Measurements from ENCODE around the gene SLC35F5.
"Not testable (repeated sequence)": the region's sequence is repeated elsewhere in the genome, so short reads cannot be mapped to it uniquely, and the experiment has no call there.

SLC35F5 gene

DNA sequence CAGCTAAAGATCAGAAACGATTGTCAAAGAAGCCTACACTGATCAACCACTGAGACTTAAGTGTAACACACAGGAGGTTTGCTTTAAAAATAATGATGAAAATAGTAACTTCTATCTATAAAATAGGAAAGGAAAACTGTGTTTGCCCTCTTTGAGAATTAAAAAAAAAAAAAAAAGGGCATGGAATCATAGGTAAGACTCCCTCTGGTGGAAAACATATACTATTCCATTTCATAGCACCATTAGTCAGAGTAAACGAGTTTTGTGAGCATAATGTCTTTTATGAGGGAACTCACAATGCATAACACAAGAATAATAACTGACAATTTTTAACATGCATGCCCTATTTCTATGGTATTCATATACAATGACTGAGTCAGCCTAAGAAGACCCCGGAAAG is 36.3 kb downstream of the SLC35F5 start:
- Histone ChIP-seq H3K4me1 (ENCODE audit: control insufficient read depth in 1 of 2, insufficient read depth in 2 of 2, low read length in 2 of 2) (no peaks in the 10 kb centered on the region), H3K9me3 (ENCODE audit: control insufficient read depth in 1 of 2, low read length in 2 of 2) (no peaks in the 10 kb centered on the region), H3K27me3 (ENCODE audit: control insufficient read depth in 1 of 2, insufficient read depth in 2 of 2, low read length in 2 of 2) (no peaks in the 10 kb centered on the region), H3K27ac (ENCODE audit: low read depth, low read length) (no peak overlapping the region), H3K36me3 (ENCODE audit: control insufficient read depth in 1 of 2, insufficient read depth in 2 of 2, low read length in 2 of 2) (peaks cover 18 to 26% of the 10 kb centered on the region in 2 donors), H3K9ac (ENCODE audit: low read depth in 1 of 2, low read length in 2 of 2) (no peak overlapping the region), H3K4me3 (ENCODE audit: low read depth in 1 of 2, low read length in 2 of 2) (no peak overlapping the region)

- Histone ChIP-seq H3K4me3 (ENCODE audit: low read depth in 1 of 2, low read length in 2 of 2) (no peak overlapping the region), H3K27ac (ENCODE audit: low read depth, low read length) (no peak overlapping the region), H3K4me1 (ENCODE audit: control insufficient read depth in 1 of 2, insufficient read depth in 2 of 2, low read length in 2 of 2) (no peaks in the 10 kb centered on the region), H3K36me3 (ENCODE audit: control insufficient read depth in 1 of 2, insufficient read depth in 2 of 2, low read length in 2 of 2) (peaks cover 12 to 25% of the 10 kb centered on the region in 2 donors), H3K9me3 (ENCODE audit: control insufficient read depth in 1 of 2, low read length in 2 of 2) (no peaks in the 10 kb centered on the region), H3K9ac (ENCODE audit: low read depth in 1 of 2, low read length in 2 of 2) (no peak overlapping the region), H3K27me3 (ENCODE audit: control insufficient read depth in 1 of 2, insufficient read depth in 2 of 2, low read length in 2 of 2) (no peaks in the 10 kb centered on the region)
These were observed 40.2 kb downstream of the SLC35F5 start for GRCh38 chr2:113716291-113716690.

DNA sequence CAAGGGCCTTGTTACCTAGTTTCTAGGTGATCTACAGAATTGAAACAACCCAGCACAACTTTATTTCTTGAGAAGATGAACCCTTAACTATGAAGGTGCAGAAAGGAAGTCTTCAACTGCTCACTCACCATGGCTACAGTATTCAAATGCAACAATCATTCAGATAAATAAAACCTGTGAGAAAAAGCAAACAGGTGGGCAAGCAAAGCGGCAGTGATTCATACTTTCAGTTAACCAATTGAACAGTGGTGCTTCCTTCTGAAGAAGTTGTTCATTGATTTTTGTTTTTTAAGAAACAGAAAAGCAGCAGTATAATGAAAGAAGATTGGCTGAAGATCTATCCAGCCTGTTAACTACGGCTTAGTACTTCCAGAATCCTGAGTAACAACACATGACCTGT is 43.5 kb downstream of the SLC35F5 start:
- H3K9ac ChIP-seq (ENCODE audit: low read depth in 1 of 2, low read length in 2 of 2), result no peak overlapping the region
- H3K27me3 ChIP-seq (ENCODE audit: control insufficient read depth in 1 of 2, insufficient read depth in 2 of 2, low read length in 2 of 2), result no peaks in the 10 kb centered on the region
- no peak overlapping the region for H3K27ac ChIP-seq (ENCODE audit: low read depth, low read length)
- H3K4me1 ChIP-seq (ENCODE audit: control insufficient read depth in 1 of 2, insufficient read depth in 2 of 2, low read length in 2 of 2), result no peaks in the 10 kb centered on the region
- peaks cover 6 to 22% of the 10 kb centered on the region in 2 donors for H3K36me3 ChIP-seq (ENCODE audit: control insufficient read depth in 1 of 2, insufficient read depth in 2 of 2, low read length in 2 of 2)
- no peaks in the 10 kb centered on the region for H3K9me3 ChIP-seq (ENCODE audit: control insufficient read depth in 1 of 2, low read length in 2 of 2)
- H3K4me3 ChIP-seq (ENCODE audit: low read depth in 1 of 2, low read length in 2 of 2), result no peak overlapping the region

DNA sequence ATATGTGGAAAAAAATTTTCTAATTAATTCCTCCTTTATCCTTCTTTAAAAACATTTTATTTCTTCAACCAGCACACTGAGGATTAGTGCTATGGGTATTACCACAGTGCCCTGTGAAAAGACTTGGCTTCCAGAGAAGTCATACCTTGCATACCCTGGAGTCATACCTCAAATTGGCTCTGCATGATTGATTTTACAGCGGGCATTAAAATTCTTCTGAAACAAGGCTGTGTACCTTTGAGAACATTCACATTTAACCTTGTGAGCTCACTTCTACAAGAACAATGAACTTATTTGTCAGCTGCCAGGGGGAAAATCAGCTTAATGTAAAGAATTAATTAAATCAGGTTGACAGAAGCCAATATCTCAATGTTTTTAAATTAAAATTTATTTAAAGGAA is 44.6 kb downstream of the SLC35F5 start:
- H3K4me3 ChIP-seq (ENCODE audit: low read depth in 1 of 2, low read length in 2 of 2), result no peak overlapping the region
- no peak overlapping the region for H3K9ac ChIP-seq (ENCODE audit: low read depth in 1 of 2, low read length in 2 of 2)
- H3K27ac ChIP-seq (ENCODE audit: low read depth, low read length), result no peak overlapping the region
- H3K36me3 ChIP-seq (ENCODE audit: control insufficient read depth in 1 of 2, insufficient read depth in 2 of 2, low read length in 2 of 2), result peaks cover 3 to 16% of the 10 kb centered on the region in 2 donors
- no peaks in the 10 kb centered on the region for H3K9me3 ChIP-seq (ENCODE audit: control insufficient read depth in 1 of 2, low read length in 2 of 2)
- no peaks in the 10 kb centered on the region for H3K27me3 ChIP-seq (ENCODE audit: control insufficient read depth in 1 of 2, insufficient read depth in 2 of 2, low read length in 2 of 2)
- no peaks in the 10 kb centered on the region for H3K4me1 ChIP-seq (ENCODE audit: control insufficient read depth in 1 of 2, insufficient read depth in 2 of 2, low read length in 2 of 2)

DNA sequence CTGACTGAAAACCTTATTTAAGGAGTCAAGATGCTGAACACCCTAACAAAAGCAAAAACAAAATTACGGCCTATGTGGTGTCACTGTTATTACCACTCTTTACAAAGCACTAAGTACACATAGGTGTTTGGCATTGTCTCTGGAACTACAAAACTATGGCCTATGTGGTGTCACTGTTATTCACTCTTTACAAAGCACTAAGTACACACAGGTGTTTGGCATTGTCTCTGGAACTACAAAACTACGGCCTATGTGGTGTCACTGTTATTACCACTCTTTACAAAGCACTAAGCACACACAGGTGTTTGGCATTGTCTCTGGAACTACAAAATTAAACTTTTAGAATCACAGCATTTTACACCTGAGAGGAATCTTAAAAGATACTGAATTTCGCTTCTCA is 47.4 kb downstream of the SLC35F5 start:
- Histone ChIP-seq H3K9ac (ENCODE audit: low read depth in 1 of 2, low read length in 2 of 2) (no peak overlapping the region), H3K36me3 (ENCODE audit: control insufficient read depth in 1 of 2, insufficient read depth in 2 of 2, low read length in 2 of 2) (peaks cover 5 to 11% of the 10 kb centered on the region in 2 donors), H3K4me1 (ENCODE audit: control insufficient read depth in 1 of 2, insufficient read depth in 2 of 2, low read length in 2 of 2) (no peaks in the 10 kb centered on the region), H3K27me3 (ENCODE audit: control insufficient read depth in 1 of 2, insufficient read depth in 2 of 2, low read length in 2 of 2) (no peaks in the 10 kb centered on the region), H3K9me3 (ENCODE audit: control insufficient read depth in 1 of 2, low read length in 2 of 2) (no peaks in the 10 kb centered on the region), H3K4me3 (ENCODE audit: low read depth in 1 of 2, low read length in 2 of 2) (no peak overlapping the region), H3K27ac (ENCODE audit: low read depth, low read length) (no peak overlapping the region)

GRCh38 chr2:113707106-113707505 is 49.3 kb downstream of the SLC35F5 start:
- H3K9me3 ChIP-seq (ENCODE audit: control insufficient read depth in 1 of 2, low read length in 2 of 2), result no peaks in the 10 kb centered on the region
- H3K27ac ChIP-seq (ENCODE audit: low read depth, low read length), result no peak overlapping the region
- H3K4me1 ChIP-seq (ENCODE audit: control insufficient read depth in 1 of 2, insufficient read depth in 2 of 2, low read length in 2 of 2), result peaks cover 7 to 8% of the 10 kb centered on the region in 2 donors
- H3K27me3 ChIP-seq (ENCODE audit: control insufficient read depth in 1 of 2, insufficient read depth in 2 of 2, low read length in 2 of 2), result no peaks in the 10 kb centered on the region
- H3K36me3 ChIP-seq (ENCODE audit: control insufficient read depth in 1 of 2, insufficient read depth in 2 of 2, low read length in 2 of 2), result peaks cover 3 to 5% of the 10 kb centered on the region in 2 donors
- H3K4me3 ChIP-seq (ENCODE audit: low read depth in 1 of 2, low read length in 2 of 2), result no peak overlapping the region
- no peak overlapping the region for H3K9ac ChIP-seq (ENCODE audit: low read depth in 1 of 2, low read length in 2 of 2)

DNA sequence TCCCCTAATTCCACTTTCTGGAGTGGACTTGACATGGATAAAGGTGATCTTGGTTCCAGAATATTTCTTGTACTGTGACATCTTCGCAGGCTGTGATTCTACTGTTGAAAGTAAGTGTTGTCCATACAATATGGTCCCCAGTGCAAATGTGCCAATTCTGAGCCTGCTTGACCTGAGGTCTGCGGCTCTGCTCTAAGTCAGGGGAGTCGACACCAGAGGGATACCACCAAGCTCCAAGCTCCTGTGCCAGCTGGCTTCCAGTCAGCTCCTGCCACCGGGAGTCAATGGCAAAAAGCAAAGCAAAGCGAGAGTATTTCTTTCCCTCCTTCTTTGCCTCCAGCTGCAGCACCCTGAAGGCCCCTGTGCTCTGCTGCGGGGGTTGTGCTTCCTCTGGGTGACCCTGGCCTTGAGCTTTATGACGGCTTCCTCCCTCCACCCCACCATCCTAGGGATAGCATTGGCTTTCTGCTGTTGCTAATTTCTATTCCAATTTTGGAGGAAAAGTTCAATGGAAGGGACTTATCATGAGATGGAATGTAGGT is 50.4 kb downstream of the SLC35F5 start:
- H3K4me3 ChIP-seq (ENCODE audit: low read depth in 1 of 2, low read length in 2 of 2), result no peak overlapping the region
- H3K4me1 ChIP-seq (ENCODE audit: control insufficient read depth in 1 of 2, insufficient read depth in 2 of 2, low read length in 2 of 2), result peaks cover 7 to 8% of the 10 kb centered on the region in 2 donors
- no peak overlapping the region for H3K27ac ChIP-seq (ENCODE audit: low read depth, low read length)
- H3K36me3 ChIP-seq (ENCODE audit: control insufficient read depth in 1 of 2, insufficient read depth in 2 of 2, low read length in 2 of 2), result peaks cover 0 to 5% of the 10 kb centered on the region in 2 donors
- H3K27me3 ChIP-seq (ENCODE audit: control insufficient read depth in 1 of 2, insufficient read depth in 2 of 2, low read length in 2 of 2), result no peaks in the 10 kb centered on the region
- no peaks in the 10 kb centered on the region for H3K9me3 ChIP-seq (ENCODE audit: control insufficient read depth in 1 of 2, low read length in 2 of 2)
- H3K9ac ChIP-seq (ENCODE audit: low read depth in 1 of 2, low read length in 2 of 2), result no peak overlapping the region

DNA sequence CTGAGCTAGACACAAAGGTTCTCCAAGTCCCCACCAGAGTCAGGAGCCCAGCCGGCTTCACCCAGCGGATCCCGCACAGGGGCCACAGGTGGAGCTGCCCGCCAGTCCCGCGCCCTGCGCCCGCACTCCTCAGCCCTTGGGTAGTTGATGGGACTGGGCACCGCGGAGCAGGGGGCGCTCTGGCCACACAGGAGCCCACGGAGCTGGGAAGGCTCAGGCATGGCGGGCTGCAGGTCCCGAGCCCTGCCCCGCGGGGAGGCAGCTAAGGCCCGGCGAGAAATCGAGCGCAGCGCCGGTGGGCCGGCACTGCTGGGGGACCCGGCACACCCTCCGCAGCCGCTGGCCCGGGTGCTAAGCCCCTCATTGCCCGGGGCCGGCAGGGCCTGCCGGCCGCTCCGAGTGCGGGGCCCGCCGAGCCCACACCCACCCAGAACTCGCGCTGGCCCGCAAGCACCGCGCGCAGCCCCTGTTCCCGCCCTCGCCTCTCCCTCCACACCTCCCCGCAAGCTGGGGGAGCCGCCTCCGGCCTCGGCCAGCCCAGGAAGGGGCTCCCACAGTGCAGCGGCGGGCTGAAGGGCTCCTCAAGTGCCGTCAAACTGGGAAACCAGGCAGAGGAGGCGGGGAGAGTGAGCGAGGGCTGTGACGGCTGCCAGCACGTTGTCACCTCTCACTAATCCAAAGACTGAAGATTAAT is 52.0 kb downstream of the SLC35F5 start:
- H3K4me1 ChIP-seq (ENCODE audit: control insufficient read depth in 1 of 2, insufficient read depth in 2 of 2, low read length in 2 of 2), result peaks cover 7 to 12% of the 10 kb centered on the region in 2 donors
- H3K27ac ChIP-seq (ENCODE audit: low read depth, low read length); H3K36me3 ChIP-seq (ENCODE audit: control insufficient read depth in 1 of 2, insufficient read depth in 2 of 2, low read length in 2 of 2); H3K9ac ChIP-seq (ENCODE audit: low read depth in 1 of 2, low read length in 2 of 2); H3K4me3 ChIP-seq (ENCODE audit: low read depth in 1 of 2, low read length in 2 of 2); H3K9me3 ChIP-seq (ENCODE audit: control insufficient read depth in 1 of 2, low read length in 2 of 2); H3K27me3 ChIP-seq (ENCODE audit: control insufficient read depth in 1 of 2, insufficient read depth in 2 of 2, low read length in 2 of 2): not testable (repeated sequence)

- Histone ChIP-seq H3K4me1 (ENCODE audit: control insufficient read depth in 1 of 2, insufficient read depth in 2 of 2, low read length in 2 of 2) (peaks cover 7 to 12% of the 10 kb centered on the region in 2 donors), H3K9ac (ENCODE audit: low read depth in 1 of 2, low read length in 2 of 2) (peak overlapping the region in 1 of 2 donors; percentile 23), H3K27ac (ENCODE audit: low read depth, low read length) (no peak overlapping the region), H3K36me3 (ENCODE audit: control insufficient read depth in 1 of 2, insufficient read depth in 2 of 2, low read length in 2 of 2) (peaks cover 0 to 5% of the 10 kb centered on the region in 2 donors), H3K9me3 (ENCODE audit: control insufficient read depth in 1 of 2, low read length in 2 of 2) (no peaks in the 10 kb centered on the region), H3K27me3 (ENCODE audit: control insufficient read depth in 1 of 2, insufficient read depth in 2 of 2, low read length in 2 of 2) (no peaks in the 10 kb centered on the region), H3K4me3 (ENCODE audit: low read depth in 1 of 2, low read length in 2 of 2) (no peak overlapping the region)
These were observed 52.8 kb downstream of the SLC35F5 start for GRCh38 chr2:113703386-113704299.
